8988T (cell line): ENCODE results near the gene TTC28.
"Not testable (repeated sequence)": the region's sequence is repeated elsewhere in the genome, so short reads cannot be mapped to it uniquely, and the experiment has no call there.

ENCODE experiments used
- DNase-seq: peaks from one replicate; pipeline ENCODE4 v3.0.0; 2011

TTC28 gene

GRCh38 chr22:28123989-28124766 is 555.5 kb downstream of the TTC28 start:
- DNase-seq = no peak

- DNase-seq = no peak
Observed at GRCh38 chr22:28120691-28121592, 558.7 kb downstream of the TTC28 start.

- no peak for DNase-seq
Observed at GRCh38 chr22:28118957-28119631, 560.5 kb downstream of the TTC28 start.

- DNase-seq = no peak
Observed at GRCh38 chr22:28116219-28116673, 563.4 kb downstream of the TTC28 start.

- no peak for DNase-seq
Observed at GRCh38 chr22:28115426-28115825, 564.2 kb downstream of the TTC28 start.

- DNase-seq = no peak
Observed at GRCh38 chr22:28112548-28113043, 567.0 kb downstream of the TTC28 start.

GRCh38 chr22:28112190-28112544 is 567.5 kb downstream of the TTC28 start:
- no peak for DNase-seq

- DNase-seq = no peak
Observed at GRCh38 chr22:28111501-28112189, 568.0 kb downstream of the TTC28 start.

- no peak for DNase-seq
Observed at GRCh38 chr22:28108851-28109250, 570.8 kb downstream of the TTC28 start.

- DNase-seq = no peak
Observed at GRCh38 chr22:28106617-28107016, 573.0 kb downstream of the TTC28 start.

- DNase-seq = no peak
Observed at GRCh38 chr22:28105988-28106387, 573.7 kb downstream of the TTC28 start.

- DNase-seq = no peak
Observed at GRCh38 chr22:28105413-28105812, 574.2 kb downstream of the TTC28 start.

- DNase-seq = no peak
Observed at GRCh38 chr22:28103596-28103995, 576.0 kb downstream of the TTC28 start.

- DNase-seq = no peak
Observed at GRCh38 chr22:28102151-28102812, 577.4 kb downstream of the TTC28 start.

GRCh38 chr22:28097627-28098026 is 582.0 kb downstream of the TTC28 start:
- no peak for DNase-seq

- DNase-seq = no peak
Observed at GRCh38 chr22:28096161-28096560, 583.5 kb downstream of the TTC28 start.

GRCh38 chr22:28095316-28096095 is 584.1 kb downstream of the TTC28 start:
- no peak for DNase-seq

GRCh38 chr22:28094771-28095170 is 584.9 kb downstream of the TTC28 start:
- DNase-seq = no peak

GRCh38 chr22:28093711-28094110 is 585.9 kb downstream of the TTC28 start:
- DNase-seq = no peak

- no peak for DNase-seq
Observed at GRCh38 chr22:28091486-28091885, 588.2 kb downstream of the TTC28 start.

GRCh38 chr22:28089541-28089940 is 590.1 kb downstream of the TTC28 start:
- DNase-seq = not testable (repeated sequence)
